ENCODE measurements around the gene ICE2. TPM values are rescaled to one million over a fixed set of nuclear protein-coding genes. Genes with fewer than 3 reads are reported as not detected.
A peak's percentile ranks its signal among the peaks of the same experiment; 100 is the strongest.

ICE2 gene
- total and polyA plus RNA-seq, 2 of the 8 experiments (the other 6 are each of a cell fraction or from before 2014, with no cell fraction given), result 40.0 to 87.3 TPM

GRCh38 chr15:60396958-60397771 lies 81.8 kb downstream of the ICE2 start:
- peak overlapping the region; percentile 79; the same call in 1 of the 2 replicates for H3K18ac ChIP-seq (ENCODE audit: extremely low read depth, low read length)
- peak overlapping the region; percentile 1; the same call in 1 of the 2 replicates for H2AFZ ChIP-seq (ENCODE audit: low read length)
- H2BK15ac ChIP-seq (ENCODE audit: low read length), result no peak overlapping the region
- peak overlapping the region; percentile 14 to 61 (median 46) for H3K9ac ChIP-seq (replicated peaks in 1 of 4; ENCODE audit: extremely low read depth in 1 of 4, low read depth in 3 of 4, low read length in 3 of 4)
- no peak overlapping the region for H3K23ac ChIP-seq (ENCODE audit: insufficient read length)
- no peak overlapping the region for H3K27ac ChIP-seq (ENCODE audit: low read depth, low read length)
- no peak overlapping the region for H4K91ac ChIP-seq (replicated peaks; ENCODE audit: insufficient read length, low read length)
- peak overlapping the region; percentile 74 to 95 for H3K4me2 ChIP-seq (ENCODE audit: insufficient read depth in 1 of 2, low read depth in 2 of 2, low read length in 2 of 2)
- H3K4me3 ChIP-seq (ENCODE audit: extremely low read depth in 1 of 4, insufficient read depth in 2 of 4, low read depth in 3 of 4, low read length in 4 of 4), result peak overlapping the region; percentile 58 to 80 (median 72)
- peaks cover 4 to 23% (median 16%) of the 10 kb centered on the region in 4 experiments for H3K4me1 ChIP-seq (replicated peaks in 1 of 4; ENCODE audit: control insufficient read depth in 3 of 4, insufficient read depth in 4 of 4, low read length in 3 of 4)
- peak overlapping the region; percentile 68; the same call in 1 of the 2 replicates for H2BK5ac ChIP-seq (ENCODE audit: low read depth, low read length)
- no peak overlapping the region for H4K5ac ChIP-seq (ENCODE audit: insufficient read length, low read depth, low read length)
- peaks cover 0 to 12% (median 6%) of the 10 kb centered on the region in 4 experiments; a peak in 6 of 7 replicates for H3K27me3 ChIP-seq (replicated peaks in 1 of 4; ENCODE audit: control insufficient read depth in 3 of 4, extremely low read depth in 1 of 4, insufficient read depth in 3 of 4, low read length in 3 of 4)
- no peak overlapping the region for H3K56ac ChIP-seq (replicated peaks; ENCODE audit: insufficient read length, low read depth, low read length)
- H2BK12ac ChIP-seq (ENCODE audit: low read depth, low read length), result peak overlapping the region; percentile 29; the same call in 1 of the 2 replicates
- peak in 1 of 2 experiments; percentile 67 for DNase-seq (ENCODE audit: low read depth in 1 of 2, low spot score in 2 of 2)
- no peak overlapping the region; the same call in 1 of the 2 replicates for H2AK5ac ChIP-seq (ENCODE audit: low read depth, low read length)
- peaks cover 12% of the 10 kb centered on the region; the same call in 1 of the 2 replicates for H3K23me2 ChIP-seq (ENCODE audit: low read depth, low read length)
- no peak overlapping the region for H2BK20ac ChIP-seq (ENCODE audit: low read length)
- no peak overlapping the region; the same call in 1 of the 2 replicates for H4K8ac ChIP-seq (ENCODE audit: extremely low read depth, insufficient read depth, low read length)
- no peak overlapping the region for H2BK120ac ChIP-seq (replicated peaks; ENCODE audit: low read depth, low read length)
- H3K79me1 ChIP-seq (ENCODE audit: low read depth, low read length), result peaks cover 7% of the 10 kb centered on the region; the same call in 1 of the 2 replicates
- H3K36me3 ChIP-seq (ENCODE audit: control insufficient read depth in 2 of 4, insufficient read depth in 4 of 4, low read length in 3 of 4), result peaks cover 0 to 13% (median 0%) of the 10 kb centered on the region in 4 experiments; a peak in 1 of 8 replicates
- H4K20me1 ChIP-seq (replicated peaks in 1 of 2; ENCODE audit: control insufficient read depth in 1 of 2, insufficient read depth in 2 of 2, low read length in 2 of 2), result peaks cover 0 to 5% of the 10 kb centered on the region in 2 experiments
- no peak overlapping the region for H3K4ac ChIP-seq (replicated peaks; ENCODE audit: insufficient read length, low read depth, low read length)
- CTCF ChIA-PET (ENCODE audit: partially characterized antibody), result interaction anchor here (0.6 to 2.6 kb wide), 3 partner anchors 35 to 47 kb away, joined by 3 to 9 read pairs (median 3); no protein-coding TSS in a partner anchor
- no peaks in the 10 kb centered on the region for H3K9me3 ChIP-seq (ENCODE audit: insufficient read depth in 2 of 2, low read depth in 1 of 2, low read length in 1 of 2)
- POLR2A ChIA-PET (ENCODE audit: partially characterized antibody), result interaction anchor here (0.5 to 2.6 kb wide), 9 partner anchors 9 to 1064 kb away, joined by 3 to 12 read pairs (median 3); no protein-coding TSS in a partner anchor
- H3K79me2 ChIP-seq (ENCODE audit: control insufficient read depth in 1 of 2, insufficient read depth in 2 of 2, low read length in 2 of 2), result peaks cover 0 to 14% of the 10 kb centered on the region in 2 experiments; a peak in 2 of 4 replicates
- 4% methylated on average over 20 of the region's 37 CpGs; no CpG with 5 or more reads in 1 of the 2 experiments for WGBS, 2 experiments (ENCODE audit: extremely low coverage in 1 of 2, insufficient coverage in 1 of 2, insufficient read length in 1 of 2, insufficient replicate concordance in 2 of 2, low coverage in 1 of 2, low lambda C conversion rate in 2 of 2, missing lambda C conversion rate in 1 of 2)
- H3K14ac ChIP-seq (ENCODE audit: insufficient read length), result no peak overlapping the region
- no peak for FAIRE-seq
- TF ChIP-seq BCL11A (IDR thresholded peaks at IDR 0.05; ENCODE audit: low read depth in 2 of 2, low read length in 2 of 2) (no peak), NANOG (IDR thresholded peaks at IDR 0.05; ENCODE audit: insufficient read depth, low read depth, low read length, poor library complexity, severe bottlenecking) (no peak), ATF3 (IDR thresholded peaks at IDR 0.05; ENCODE audit: insufficient read depth, low read depth, low read length) (no peak), RBBP5 (IDR thresholded peaks at IDR 0.05; ENCODE audit: borderline replicate concordance, low read depth, low read length) (0 out of 2 replicates have a peak, but pooled peaks have one; percentile 15), CREB1 (IDR thresholded peaks at IDR 0.05) (no peak), YY1 (IDR thresholded peaks at IDR 0.05; ENCODE audit: low read depth, low read length) (no peak), RAD21 (IDR thresholded peaks at IDR 0.05 in 1 of 2, conservative IDR thresholded peaks at IDR 0.05 in 1 of 2; ENCODE audit: low read depth in 2 of 2, low read length in 2 of 2) (no peak), RNF2 (IDR thresholded peaks at IDR 0.05; ENCODE audit: borderline replicate concordance, low read depth, low read length, missing control alignments, poor library complexity, severe bottlenecking) (no peak), CEBPB (IDR thresholded peaks at IDR 0.05; ENCODE audit: low read depth, low read length) (no peak)

Measured in H1 (cell line).